Epithelial cell of prostate (primary cell): Measurements from ENCODE around the gene TTC23.

ENCODE experiments used
- DNase-seq: peaks from one replicate; pipeline ENCODE4 v3.0.0-alpha.2; 2011; ENCODE audit warnings: low read depth, low spot score
- H3K27ac ChIP-seq: fragments of 450-650 bp; 2 replicates; pipeline ENCODE4 v1.5.1; 2017; ENCODE audit warnings: mild to moderate bottlenecking

TTC23 gene

DNA sequence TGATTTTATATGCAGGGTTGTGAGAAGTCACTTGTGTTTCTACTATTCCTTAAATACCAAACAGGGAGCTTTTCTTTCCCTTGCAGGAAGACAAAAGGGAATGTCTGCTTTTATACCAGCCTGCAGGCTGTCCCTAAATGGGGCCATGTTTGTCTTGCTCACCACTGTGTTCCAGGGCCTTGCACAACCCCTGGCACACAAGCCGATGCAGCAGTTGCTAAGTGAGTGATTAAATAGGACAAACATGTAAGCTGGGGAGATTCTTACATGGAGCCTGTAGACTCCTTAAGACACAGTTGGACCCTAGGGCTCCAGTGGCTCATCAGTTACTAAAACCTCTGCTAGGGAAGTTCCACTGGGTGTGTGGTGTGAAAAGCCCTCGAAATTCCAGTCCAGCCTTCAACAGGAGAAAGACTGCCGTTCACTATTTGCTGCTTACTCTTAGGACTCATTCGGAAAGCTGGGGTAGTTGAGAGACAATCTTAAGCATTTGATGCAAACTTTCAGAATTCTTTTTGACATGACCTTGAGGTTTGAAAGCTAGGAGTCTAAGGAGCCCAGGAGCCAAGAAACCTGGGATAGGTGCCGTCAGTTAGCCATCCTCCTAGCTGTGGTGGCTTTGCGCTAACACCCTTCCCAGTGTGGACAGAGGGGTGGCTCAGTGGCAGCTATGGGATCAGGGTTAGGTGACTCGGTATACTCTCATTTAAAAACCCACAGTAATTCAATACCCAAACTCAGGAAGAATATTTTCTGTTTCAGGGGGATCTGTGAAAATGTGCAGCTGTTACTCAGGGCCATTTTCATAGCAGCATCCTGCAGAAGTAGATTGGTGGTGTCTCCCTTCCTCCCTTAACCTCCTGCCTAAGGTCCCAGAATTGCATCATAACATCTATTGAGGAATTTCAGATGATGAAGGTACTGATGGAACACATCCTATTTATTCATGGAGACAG, 105.4 kb downstream of the TTC23 start:
- DNase-seq, result no peak
- no peak overlapping the region for H3K27ac ChIP-seq

DNA sequence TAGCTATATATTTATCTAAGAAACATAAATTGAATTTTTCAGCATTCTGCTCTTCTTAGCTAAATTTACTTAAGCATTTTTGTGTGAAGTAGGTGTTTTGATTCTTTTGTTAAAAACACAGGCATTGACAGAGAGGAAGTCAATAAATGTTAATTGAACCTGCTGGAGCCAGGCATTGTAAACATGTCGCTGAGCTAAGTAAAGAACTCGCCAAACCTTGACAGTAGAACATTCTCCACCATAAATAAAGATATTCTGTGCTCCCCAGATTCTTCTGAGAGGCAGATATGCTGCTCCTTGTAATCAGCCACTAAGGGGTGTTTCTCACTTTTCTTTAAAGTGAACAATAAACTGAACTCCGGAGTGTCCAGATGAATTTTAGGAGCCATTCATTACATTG, 106.1 kb downstream of the TTC23 start:
- no peak for DNase-seq

GRCh38 chr15:99142562-99142961, 106.8 kb downstream of the TTC23 start:
- no peak overlapping the region for H3K27ac ChIP-seq

More for the DNA sequence above, 106.1 kb downstream of the TTC23 start:
- H3K27ac ChIP-seq, result no peak overlapping the region

GRCh38 chr15:99141943-99142342, 107.4 kb downstream of the TTC23 start:
- no peak overlapping the region for H3K27ac ChIP-seq
- DNase-seq, result no peak

More at GRCh38 chr15:99142562-99142961, 106.8 kb downstream of the TTC23 start:
- no peak for DNase-seq

DNA sequence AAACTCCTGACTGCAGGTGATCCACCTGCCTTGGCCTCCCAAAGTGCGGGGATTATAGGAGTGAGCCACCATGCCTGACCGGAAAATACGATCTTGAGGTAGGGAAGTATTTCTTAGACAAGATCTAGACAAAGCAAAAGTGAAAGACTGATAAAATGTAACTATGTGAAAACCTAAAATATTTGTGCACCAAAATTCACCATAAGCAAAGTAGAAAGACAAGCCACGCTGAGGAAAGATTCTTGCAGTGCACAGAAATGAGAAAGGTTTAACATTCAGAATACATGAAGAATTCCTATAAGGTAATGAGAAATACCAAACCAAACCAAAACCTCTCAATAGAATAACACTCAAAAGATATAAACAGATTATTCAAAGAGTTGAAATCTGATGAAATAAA, 108.8 kb downstream of the TTC23 start:
- no peak for DNase-seq
- no peak overlapping the region for H3K27ac ChIP-seq

GRCh38 chr15:99139276-99139675, 110.1 kb downstream of the TTC23 start:
- DNase-seq, result no peak
- no peak overlapping the region for H3K27ac ChIP-seq

- no peak for DNase-seq
- H3K27ac ChIP-seq, result no peak overlapping the region
These were observed 110.8 kb downstream of the TTC23 start for GRCh38 chr15:99138491-99138982.

- no peak overlapping the region for H3K27ac ChIP-seq
- DNase-seq, result no peak
These were observed 111.5 kb downstream of the TTC23 start for GRCh38 chr15:99137877-99138276.

- DNase-seq, result no peak
These were observed 112.3 kb downstream of the TTC23 start for GRCh38 chr15:99137111-99137546.

GRCh38 chr15:99135194-99135593, 114.2 kb downstream of the TTC23 start:
- DNase-seq, result no peak
- no peak overlapping the region for H3K27ac ChIP-seq

More at GRCh38 chr15:99137111-99137546, 112.3 kb downstream of the TTC23 start:
- no peak overlapping the region for H3K27ac ChIP-seq

DNA sequence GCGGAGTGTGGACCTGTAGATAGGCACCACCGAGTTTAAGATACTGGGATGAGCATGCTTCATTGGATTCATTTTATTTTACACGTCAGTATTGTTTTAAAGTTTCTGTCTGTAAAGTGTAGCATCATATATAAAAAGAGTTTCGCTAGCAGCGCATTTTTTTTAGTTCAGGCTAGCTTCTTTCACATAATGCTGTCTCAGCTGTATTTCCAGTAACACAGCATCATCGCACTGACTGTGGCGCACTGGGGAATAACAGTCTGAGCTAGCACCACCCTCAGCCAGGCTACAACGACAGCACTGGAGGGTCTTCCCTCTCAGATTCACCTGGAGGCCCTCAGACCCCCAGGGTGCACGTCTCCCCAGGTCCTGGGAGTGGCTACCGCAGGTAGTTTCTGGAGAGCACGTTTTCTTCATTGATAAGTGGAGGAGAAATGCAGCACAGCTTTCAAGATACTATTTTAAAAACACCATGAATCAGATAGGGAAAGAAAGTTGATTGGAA, 115.0 kb downstream of the TTC23 start:
- DNase-seq, result no peak

DNA sequence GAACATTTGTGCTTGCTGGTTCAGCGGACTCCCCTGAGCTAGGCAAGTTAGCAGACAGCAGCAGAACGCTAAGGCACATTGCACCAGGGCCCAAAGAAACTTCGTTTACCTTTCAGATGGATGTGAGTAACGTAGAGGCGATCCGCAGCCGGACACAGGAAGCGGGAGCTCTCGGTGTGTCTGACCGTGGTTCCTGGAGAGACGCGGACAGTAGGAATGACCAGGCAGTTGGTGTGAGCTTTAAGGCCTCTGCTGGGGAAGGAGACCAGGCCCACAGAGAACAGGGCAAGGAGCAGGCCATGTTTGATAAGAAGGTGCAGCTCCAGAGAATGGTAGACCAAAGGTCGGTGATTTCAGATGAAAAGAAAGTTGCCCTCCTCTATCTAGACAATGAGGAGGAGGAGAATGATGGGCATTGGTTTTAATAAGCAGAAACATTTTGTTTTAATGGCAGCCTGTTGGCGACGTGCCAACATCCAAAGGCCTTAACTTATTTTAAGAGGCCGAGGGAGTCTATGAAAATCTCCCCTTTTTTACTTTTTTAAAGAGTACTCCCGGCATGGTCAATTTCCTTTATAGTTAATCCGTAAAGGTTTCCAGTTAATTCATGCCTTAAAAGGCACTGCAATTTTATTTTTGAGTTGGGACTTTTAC, 116.6 kb downstream of the TTC23 start:
- no peak for DNase-seq

More for the DNA sequence above, 115.0 kb downstream of the TTC23 start:
- no peak overlapping the region for H3K27ac ChIP-seq

DNA sequence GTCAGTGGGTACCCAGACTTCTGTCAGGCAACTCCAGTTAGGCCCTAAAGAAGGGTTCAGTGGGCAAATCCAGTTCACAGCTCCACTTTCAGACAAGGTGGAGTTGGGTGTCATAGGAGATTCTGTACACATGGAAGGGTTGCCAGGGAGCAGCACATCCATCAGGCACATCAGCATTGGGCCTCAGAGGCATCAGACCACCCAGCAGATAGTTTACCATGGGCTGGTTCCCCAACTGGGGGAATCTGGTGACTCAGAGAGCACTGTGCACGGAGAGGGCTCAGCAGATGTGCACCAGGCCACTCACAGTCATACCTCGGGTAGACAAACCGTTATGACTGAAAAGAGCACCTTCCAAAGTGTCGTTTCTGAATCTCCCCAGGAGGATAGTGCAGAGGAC, 117.3 kb downstream of the TTC23 start:
- no peak for DNase-seq
- no peak overlapping the region for H3K27ac ChIP-seq

More for the DNA sequence above, 116.6 kb downstream of the TTC23 start:
- no peak overlapping the region for H3K27ac ChIP-seq

- DNase-seq, result no peak
- H3K27ac ChIP-seq, result no peak overlapping the region
These were observed 117.8 kb downstream of the TTC23 start for GRCh38 chr15:99131441-99132023.

GRCh38 chr15:99130765-99131440, 118.5 kb downstream of the TTC23 start:
- DNase-seq, result no peak
- no peak overlapping the region for H3K27ac ChIP-seq

- H3K27ac ChIP-seq, result no peak overlapping the region
- DNase-seq, result no peak
These were observed 119.1 kb downstream of the TTC23 start for GRCh38 chr15:99130314-99130713.

- DNase-seq, result no peak
- no peak overlapping the region for H3K27ac ChIP-seq
These were observed 119.7 kb downstream of the TTC23 start for GRCh38 chr15:99129644-99130043.

DNA sequence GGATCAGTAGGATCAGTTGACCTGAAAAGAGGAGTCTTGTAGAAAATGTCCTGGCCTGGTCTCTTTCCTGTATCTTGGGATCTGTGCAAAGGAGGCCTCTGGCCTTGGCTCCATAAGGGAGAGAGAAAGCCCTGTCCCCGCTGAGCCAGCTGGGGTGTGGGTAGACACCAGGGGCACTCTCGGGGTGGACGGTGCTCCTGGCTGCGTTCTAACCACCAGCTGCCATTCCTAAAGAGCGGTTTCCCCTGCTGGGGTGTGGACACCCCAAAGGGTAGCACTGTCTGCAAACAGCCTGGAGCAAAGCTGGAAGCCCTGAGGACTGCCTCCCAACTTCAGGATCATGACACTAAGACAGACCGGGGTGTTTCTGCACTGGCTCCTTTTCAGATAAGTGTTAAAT, 121.0 kb downstream of the TTC23 start:
- no peak overlapping the region for H3K27ac ChIP-seq
- DNase-seq, result no peak

- DNase-seq, result no peak
These were observed 121.6 kb downstream of the TTC23 start for GRCh38 chr15:99127773-99128172.

DNA sequence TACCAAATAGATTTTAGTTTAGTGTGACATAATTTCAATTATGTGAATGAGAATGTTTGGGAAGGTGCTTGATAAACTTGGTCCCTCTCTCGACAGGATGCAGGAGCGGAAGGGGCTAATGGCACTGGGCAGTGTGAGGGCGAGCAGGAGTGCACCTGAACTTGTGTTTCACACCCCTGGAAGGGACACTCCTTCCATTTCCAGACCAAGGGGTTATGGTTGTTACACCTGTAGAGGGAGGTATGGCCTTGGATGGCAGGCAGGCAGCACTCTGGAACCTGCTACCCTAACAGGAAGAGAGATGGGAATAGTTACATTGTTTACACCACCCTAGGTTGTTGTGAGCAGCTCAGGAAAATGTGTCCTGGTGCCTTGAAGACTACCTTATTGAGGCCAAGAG, 122.5 kb downstream of the TTC23 start:
- no peak overlapping the region for H3K27ac ChIP-seq
- DNase-seq, result no peak

More at GRCh38 chr15:99127773-99128172, 121.6 kb downstream of the TTC23 start:
- no peak overlapping the region for H3K27ac ChIP-seq
